HEK293 (cell line): ENCODE measurements around the gene OLFM2.

Source experiments
- GLI4 ChIP-seq: fragments of 450-650 bp; formaldehyde crosslinking; IDR thresholded peaks from 2 replicates; pipeline ENCODE4 v1.5.1; 2016; ENCODE audit warnings: missing biosample characterization, missing genetic modification characterization
- GLIS1 ChIP-seq: fragments of 450-650 bp; formaldehyde crosslinking; IDR thresholded peaks from 2 replicates; pipeline ENCODE4 v1.5.1; 2016; ENCODE audit warnings: missing biosample characterization, missing genetic modification characterization
- HOXA7 ChIP-seq: sonication (generic); formaldehyde crosslinking; IDR thresholded peaks from 2 replicates; pipeline ENCODE4 v1.8.1; 2022; ENCODE audit warnings: missing genetic modification reagents, borderline replicate concordance
- KLF1 ChIP-seq: fragments of 450-650 bp; formaldehyde crosslinking; IDR thresholded peaks from 2 replicates; pipeline ENCODE4 v1.5.1; 2016; ENCODE audit warnings: missing biosample characterization, missing genetic modification characterization
- MYNN ChIP-seq: fragments of 450-650 bp; formaldehyde crosslinking; IDR thresholded peaks from 2 replicates; pipeline ENCODE4 v1.5.1; 2016; ENCODE audit warnings: missing biosample characterization, missing genetic modification characterization, borderline replicate concordance
- YY2 ChIP-seq: fragments of 450-650 bp; formaldehyde crosslinking; IDR thresholded peaks from 2 replicates; pipeline ENCODE4 v1.5.1; 2016; ENCODE audit warnings: missing biosample characterization, missing genetic modification characterization
- ZBTB1 ChIP-seq: fragments of 450-650 bp; formaldehyde crosslinking; IDR thresholded peaks from 2 replicates; pipeline ENCODE4 v1.5.1; 2016; ENCODE audit warnings: missing biosample characterization, missing genetic modification characterization
- ZBTB26 ChIP-seq: fragments of 450-650 bp; formaldehyde crosslinking; optimal IDR thresholded peaks from 2 replicates; pipeline ENCODE3; 2016; ENCODE audit warnings: missing biosample characterization, mild to moderate bottlenecking, missing genetic modification characterization
- ZFP37 ChIP-seq: fragments of 450-650 bp; formaldehyde crosslinking; IDR thresholded peaks from 2 replicates; pipeline ENCODE4 v1.5.1; 2016; ENCODE audit warnings: missing biosample characterization, missing genetic modification characterization
- ZFP41 ChIP-seq: fragments of 450-650 bp; formaldehyde crosslinking; IDR thresholded peaks from 2 replicates; pipeline ENCODE4 v1.5.1; 2016; ENCODE audit warnings: missing biosample characterization, missing genetic modification characterization, borderline replicate concordance
- ZFP69B ChIP-seq: fragments of 450-650 bp; formaldehyde crosslinking; IDR thresholded peaks from 2 replicates; pipeline ENCODE4 v1.5.1; 2016; ENCODE audit warnings: missing biosample characterization, missing genetic modification characterization
- ZNF132 ChIP-seq: fragments of 450-650 bp; formaldehyde crosslinking; IDR thresholded peaks from 2 replicates; pipeline ENCODE4 v1.5.1; 2017; ENCODE audit warnings: missing biosample characterization, missing genetic modification characterization, borderline replicate concordance
- ZNF175 ChIP-seq: fragments of 450-650 bp; formaldehyde crosslinking; IDR thresholded peaks from 2 replicates; pipeline ENCODE4 v1.5.1; 2016; ENCODE audit warnings: missing biosample characterization, missing genetic modification characterization
- ZNF184 ChIP-seq: fragments of 450-650 bp; IDR thresholded peaks from 2 replicates; pipeline ENCODE4 v1.5.1; 2018; ENCODE audit warnings: missing biosample characterization, mild to moderate bottlenecking, missing genetic modification characterization
- ZNF202 ChIP-seq: fragments of 450-650 bp; formaldehyde crosslinking; IDR thresholded peaks from 2 replicates; pipeline ENCODE4 v1.5.1; 2016; ENCODE audit warnings: missing biosample characterization, missing genetic modification characterization, borderline replicate concordance
- ZNF211 ChIP-seq: fragments of 450-650 bp; formaldehyde crosslinking; IDR thresholded peaks from 2 replicates; pipeline ENCODE4 v1.5.1; 2016; ENCODE audit warnings: low read depth, missing biosample characterization, missing genetic modification characterization
- ZNF24 ChIP-seq: fragments of 450-650 bp; formaldehyde crosslinking; IDR thresholded peaks from 2 replicates; pipeline ENCODE4 v1.5.1; 2016; ENCODE audit warnings: missing biosample characterization, missing genetic modification characterization
- ZNF274 ChIP-seq, 2 experiments: fragments of 200-500 bp in 1 of 2; fragments of 450-650 bp in 1 of 2; sonication (Bioruptor generic) in 1 of 2; formaldehyde crosslinking in 1 of 2; IDR thresholded peaks; 2 replicates each; pipeline versions ENCODE4 v1.5.1 to v1.6.1; 2014 to 2016; ENCODE audit warnings: borderline replicate concordance in 1 of 2, inconsistent platforms in 1 of 2, low read length in 1 of 2, missing biosample characterization in 1 of 2, missing genetic modification characterization in 1 of 2
- ZNF302 ChIP-seq: fragments of 450-650 bp; formaldehyde crosslinking; IDR thresholded peaks from 2 replicates; pipeline ENCODE4 v1.5.1; 2016; ENCODE audit warnings: missing biosample characterization, missing genetic modification characterization, low read depth
- ZNF394 ChIP-seq: fragments of 450-650 bp; formaldehyde crosslinking; IDR thresholded peaks from 2 replicates; pipeline ENCODE4 v1.5.1; 2016; ENCODE audit warnings: missing biosample characterization, missing genetic modification characterization, mild to moderate bottlenecking, moderate library complexity, borderline replicate concordance
- ZNF423 ChIP-seq: fragments of 450-650 bp; formaldehyde crosslinking; IDR thresholded peaks from 2 replicates; pipeline ENCODE4 v1.5.1; 2016; ENCODE audit warnings: missing biosample characterization, missing genetic modification characterization
- ZNF48 ChIP-seq: fragments of 450-650 bp; formaldehyde crosslinking; IDR thresholded peaks from 2 replicates; pipeline ENCODE4 v1.5.1; 2016; ENCODE audit warnings: missing biosample characterization, missing genetic modification characterization
- ZNF518A ChIP-seq: fragments of 450-650 bp; formaldehyde crosslinking; conservative IDR thresholded peaks from 2 replicates; pipeline ENCODE4 v1.5.1; 2016; ENCODE audit warnings: low read depth, missing biosample characterization, missing genetic modification characterization
- ZNF530 ChIP-seq: fragments of 450-650 bp; formaldehyde crosslinking; IDR thresholded peaks from 2 replicates; pipeline ENCODE4 v1.5.1; 2016; ENCODE audit warnings: low read depth, missing biosample characterization, missing genetic modification characterization
- ZNF555 ChIP-seq: fragments of 450-650 bp; formaldehyde crosslinking; conservative IDR thresholded peaks from 2 replicates; pipeline ENCODE4 v1.5.1; 2017; ENCODE audit warnings: missing biosample characterization, mild to moderate bottlenecking, missing genetic modification characterization, inconsistent platforms
- ZNF664 ChIP-seq: fragments of 450-650 bp; formaldehyde crosslinking; IDR thresholded peaks from 2 replicates; pipeline ENCODE4 v1.5.1; 2016; ENCODE audit warnings: missing biosample characterization, missing genetic modification characterization
- ZNF701 ChIP-seq: fragments of 450-650 bp; formaldehyde crosslinking; IDR thresholded peaks from 2 replicates; pipeline ENCODE4 v1.5.1; 2016; ENCODE audit warnings: missing biosample characterization, missing genetic modification characterization
- ZNF747 ChIP-seq: fragments of 450-650 bp; formaldehyde crosslinking; IDR thresholded peaks from 2 replicates; pipeline ENCODE4 v1.5.1; 2016; ENCODE audit warnings: missing biosample characterization, missing genetic modification characterization
- ZNF791 ChIP-seq: fragments of 450-650 bp; formaldehyde crosslinking; IDR thresholded peaks from 2 replicates; pipeline ENCODE4 v1.5.1; 2016; ENCODE audit warnings: missing biosample characterization, missing genetic modification characterization
- ZSCAN16 ChIP-seq: fragments of 450-650 bp; formaldehyde crosslinking; IDR thresholded peaks from 2 replicates; pipeline ENCODE4 v1.5.1; 2016; ENCODE audit warnings: missing biosample characterization, missing genetic modification characterization
- ZSCAN18 ChIP-seq: fragments of 450-650 bp; formaldehyde crosslinking; IDR thresholded peaks from 2 replicates; pipeline ENCODE4 v1.5.1; 2016; ENCODE audit warnings: missing biosample characterization, missing genetic modification characterization
- ZSCAN23 ChIP-seq: fragments of 450-650 bp; formaldehyde crosslinking; IDR thresholded peaks from 2 replicates; pipeline ENCODE4 v1.5.1; 2016; ENCODE audit warnings: missing biosample characterization, missing genetic modification characterization
- ZSCAN5A ChIP-seq: fragments of 450-650 bp; formaldehyde crosslinking; IDR thresholded peaks from 2 replicates; pipeline ENCODE4 v1.5.1; 2016; ENCODE audit warnings: missing biosample characterization, missing genetic modification characterization

The OLFM2 gene

GRCh38 chr19:9847087-9847671 is 89.1 kb downstream of the OLFM2 start (continued):
- TF ChIP-seq ZSCAN18 (tag by site-specific recombination) (no peak), MYNN (tag by site-specific recombination) (no peak), ZBTB26 (no peak), ZNF211 (tag by site-specific recombination) (no peak), ZNF423 (tag by site-specific recombination) (no peak), GLI4 (tag by site-specific recombination) (0 out of 2 replicates have a peak, but pooled peaks have one; percentile 14), ZSCAN16 (no peak), ZNF791 (no peak), ZBTB1 (tag by site-specific recombination) (no peak), ZNF555 (tag by site-specific recombination) (no peak), ZNF747 (no peak), KLF1 (peak; percentile 42), ZNF175 (tag by site-specific recombination) (no peak), ZNF202 (tag by site-specific recombination) (no peak), ZNF184 (tag by site-specific recombination) (no peak), ZFP37 (tag by site-specific recombination) (0 out of 2 replicates have a peak, but pooled peaks have one; percentile 38), YY2 (tag by site-specific recombination) (no peak), ZSCAN23 (tag by site-specific recombination) (no peak), ZNF302 (tag by site-specific recombination) (no peak), ZNF24 (tag by site-specific recombination) (no peak), ZFP69B (tag by site-specific recombination) (peak; percentile 45; the same call in 1 of the 2 replicates), ZNF518A (tag by site-specific recombination) (no peak), ZNF394 (no peak), ZNF132 (tag by site-specific recombination) (no peak), ZNF701 (tag by site-specific recombination) (no peak), HOXA7 (CRISPR knock-in tag) (no peak), GLIS1 (tag by site-specific recombination) (peak; percentile 96), ZSCAN5A (no peak), ZNF48 (tag by site-specific recombination) (no peak), ZNF664 (tag by site-specific recombination) (no peak), ZNF274 (IDR thresholded peaks at IDR 0.05; ENCODE audit: low read length) (no peak), ZNF274 (tag by site-specific recombination; IDR thresholded peaks at IDR 0.05; ENCODE audit: borderline replicate concordance) (no peak), ZFP41 (tag by site-specific recombination) (no peak), ZNF530 (no peak)
